Measurements from ENCODE around the gene KCNMB4.
A peak's percentile ranks its signal among the peaks of the same experiment; 100 is the strongest.

KCNMB4 gene

GRCh38 chr12:70359458-70360197 lies 6.5 kb upstream of the KCNMB4 start:
- TF ChIP-seq TCF12 (IDR thresholded peaks at IDR 0.05; ENCODE audit: low read depth) (no peak), NFIC (IDR thresholded peaks at IDR 0.05) (peak; percentile 41)

GRCh38 chr12:70360218-70360617 lies 5.9 kb upstream of the KCNMB4 start:
- TF ChIP-seq TEAD4 (IDR thresholded peaks at IDR 0.05), result no peak
- no peak for TF ChIP-seq TCF12 (IDR thresholded peaks at IDR 0.05; ENCODE audit: low read depth)
- TF ChIP-seq EP300 (IDR thresholded peaks at IDR 0.05; ENCODE audit: borderline replicate concordance), result no peak
- no peak for TF ChIP-seq CREB1 (IDR thresholded peaks at IDR 0.05; ENCODE audit: low read depth)
- no peak for TF ChIP-seq MAX (IDR thresholded peaks at IDR 0.05)
- no peak for TF ChIP-seq USF1 (IDR thresholded peaks at IDR 0.05)
- no peak for TF ChIP-seq YY1 (IDR thresholded peaks at IDR 0.05; ENCODE audit: low read depth)
- no peak for TF ChIP-seq TAF1 (IDR thresholded peaks at IDR 0.05; ENCODE audit: low read depth)
- no peak for TF ChIP-seq RAD21 (IDR thresholded peaks at IDR 0.05; ENCODE audit: low read depth)
- TF ChIP-seq EGR1 (IDR thresholded peaks at IDR 0.05), result no peak
- TF ChIP-seq NFIC (IDR thresholded peaks at IDR 0.05), result no peak
- TF ChIP-seq REST (IDR thresholded peaks at IDR 0.05; ENCODE audit: low read depth), result no peak
- no peak for TF ChIP-seq ZBTB7A (IDR thresholded peaks at IDR 0.05; ENCODE audit: low read depth)
- TF ChIP-seq CEBPB (IDR thresholded peaks at IDR 0.05), result no peak
- TF ChIP-seq FOXM1 (IDR thresholded peaks at IDR 0.05; ENCODE audit: borderline replicate concordance, low read depth), result no peak

- TF ChIP-seq REST (IDR thresholded peaks at IDR 0.05; ENCODE audit: low read depth) (no peak), RAD21 (IDR thresholded peaks at IDR 0.05; ENCODE audit: low read depth) (peak; percentile 10; the same call in 1 of the 2 replicates)
These were observed 1.2 kb upstream of the KCNMB4 start for GRCh38 chr12:70364695-70365397.

GRCh38 chr12:70365398-70365647 lies 767 bp upstream of the KCNMB4 start:
- TF ChIP-seq MAX (IDR thresholded peaks at IDR 0.05) (no peak), NFIC (IDR thresholded peaks at IDR 0.05) (no peak)

- TF ChIP-seq EGR1 (IDR thresholded peaks at IDR 0.05) (no peak), MAX (IDR thresholded peaks at IDR 0.05) (peak; percentile 73), TAF1 (IDR thresholded peaks at IDR 0.05; ENCODE audit: low read depth) (peak; percentile 45; the same call in 1 of the 2 replicates), YY1 (IDR thresholded peaks at IDR 0.05; ENCODE audit: low read depth) (no peak), ZBTB7A (IDR thresholded peaks at IDR 0.05; ENCODE audit: low read depth) (peak; percentile 30; the same call in 1 of the 2 replicates), REST (IDR thresholded peaks at IDR 0.05; ENCODE audit: low read depth) (no peak)
These were observed 629 bp downstream of the KCNMB4 start for GRCh38 chr12:70366581-70367257.

Data from Ishikawa (cell line).